ENCODE results near the gene TCL1B.

DNA sequence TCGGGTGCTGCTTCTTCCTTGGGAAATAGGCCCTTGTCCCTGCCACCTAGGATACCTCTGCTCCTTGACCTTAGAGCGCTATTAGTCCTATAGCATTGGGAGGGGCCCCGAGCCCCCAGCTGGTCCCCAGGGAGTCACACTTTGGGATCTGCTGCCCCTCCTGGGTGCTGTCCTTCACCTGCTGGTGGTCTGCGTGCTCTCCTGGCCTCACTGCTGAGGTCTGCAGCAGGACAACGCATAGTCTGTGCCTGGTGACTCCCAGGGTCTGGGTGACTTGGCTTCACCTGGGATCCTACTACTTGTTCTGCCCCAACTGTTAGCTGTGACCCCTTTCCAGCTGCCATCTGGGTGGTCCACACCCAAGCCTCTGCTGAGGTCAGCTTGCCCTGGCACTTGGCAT lies 8.8 kb downstream of the TCL1B start:
- TF ChIP-seq, protein P1, sequence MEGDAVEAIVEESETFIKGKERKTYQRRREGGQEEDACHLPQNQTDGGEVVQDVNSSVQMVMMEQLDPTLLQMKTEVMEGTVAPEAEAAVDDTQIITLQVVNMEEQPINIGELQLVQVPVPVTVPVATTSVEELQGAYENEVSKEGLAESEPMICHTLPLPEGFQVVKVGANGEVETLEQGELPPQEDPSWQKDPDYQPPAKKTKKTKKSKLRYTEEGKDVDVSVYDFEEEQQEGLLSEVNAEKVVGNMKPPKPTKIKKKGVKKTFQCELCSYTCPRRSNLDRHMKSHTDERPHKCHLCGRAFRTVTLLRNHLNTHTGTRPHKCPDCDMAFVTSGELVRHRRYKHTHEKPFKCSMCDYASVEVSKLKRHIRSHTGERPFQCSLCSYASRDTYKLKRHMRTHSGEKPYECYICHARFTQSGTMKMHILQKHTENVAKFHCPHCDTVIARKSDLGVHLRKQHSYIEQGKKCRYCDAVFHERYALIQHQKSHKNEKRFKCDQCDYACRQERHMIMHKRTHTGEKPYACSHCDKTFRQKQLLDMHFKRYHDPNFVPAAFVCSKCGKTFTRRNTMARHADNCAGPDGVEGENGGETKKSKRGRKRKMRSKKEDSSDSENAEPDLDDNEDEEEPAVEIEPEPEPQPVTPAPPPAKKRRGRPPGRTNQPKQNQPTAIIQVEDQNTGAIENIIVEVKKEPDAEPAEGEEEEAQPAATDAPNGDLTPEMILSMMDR (optimal IDR thresholded peaks at IDR 0.05 in 1 of 3, IDR thresholded peaks at IDR 0.05 in 1 of 3, conservative IDR thresholded peaks at IDR 0.05 in 1 of 3; ENCODE audit: extremely low read depth in 1 of 3, insufficient read depth in 2 of 3, low read length in 3 of 3): no peak
- TF ChIP-seq EZH2 (IDR thresholded peaks at IDR 0.05; ENCODE audit: low read length): no peak
